GM12891 (cell line): ENCODE measurements around the gene FKBP1B.
"Not testable (repeated sequence)": the region's sequence is repeated elsewhere in the genome, so short reads cannot be mapped to it uniquely, and the experiment has no call there.

ENCODE experiments used
- DNase-seq: peaks from one replicate; pipeline ENCODE4 v3.0.0; 2011; ENCODE audit warnings: low spot score; ENCODE audit not compliant: insufficient read length
- FAIRE-seq: peaks from 2 replicates; lab custom pipeline; 2011; peaks lifted over from hg19 to GRCh38; lab: Jason Lieb, UNC
- PAX5 ChIP-seq: IDR thresholded peaks from 2 replicates; pipeline ENCODE4 v1.6.1; 2011; ENCODE audit warnings: low read length, moderate library complexity, mild to moderate bottlenecking; ENCODE audit not compliant: insufficient read depth, severe bottlenecking
- POLR2A ChIP-seq: IDR thresholded peaks from 2 replicates; pipeline ENCODE4 v1.6.1; 2011; ENCODE audit warnings: low read depth, low read length, control low read depth
- POLR2AphosphoS5 ChIP-seq: IDR thresholded peaks from 2 replicates; pipeline ENCODE4 v1.6.1; 2011; ENCODE audit warnings: low read depth, low read length, control low read depth
- POU2F2 ChIP-seq: IDR thresholded peaks from 2 replicates; pipeline ENCODE4 v1.6.1; 2011; ENCODE audit warnings: low read depth, mild to moderate bottlenecking, control low read depth, low read length, moderate library complexity
- SPI1 ChIP-seq: IDR thresholded peaks from 2 replicates; pipeline ENCODE4 v1.6.1; 2011; ENCODE audit warnings: low read depth, low read length, control low read depth
- TAF1 ChIP-seq: IDR thresholded peaks from 2 replicates; pipeline ENCODE4 v1.6.1; 2011; ENCODE audit warnings: low read depth, low read length, control low read depth

The FKBP1B gene

GRCh38 chr2:24082787-24083566, 33.4 kb downstream of the FKBP1B start:
- TF ChIP-seq TAF1: no peak
- no peak for TF ChIP-seq PAX5
- TF ChIP-seq POLR2AphosphoS5: no peak
- no peak for TF ChIP-seq POLR2A
- no peak for FAIRE-seq
- DNase-seq: no peak

GRCh38 chr2:24083567-24084385, 34.2 kb downstream of the FKBP1B start:
- DNase-seq (peak; percentile 80), FAIRE-seq (peak; percentile 92)
- peak; percentile 59; the same call in 1 of the 2 replicates for TF ChIP-seq POLR2AphosphoS5
- TF ChIP-seq PAX5: no peak
- peak; percentile 39; the same call in 1 of the 2 replicates for TF ChIP-seq TAF1
- peak; percentile 61 for TF ChIP-seq POLR2A
- peak; percentile 76 for TF ChIP-seq POU2F2
- TF ChIP-seq SPI1: peak; percentile 41; the same call in 1 of the 2 replicates

GRCh38 chr2:24084386-24085199, 35.1 kb downstream of the FKBP1B start, which contains the start of gene TP53I3:
Gene TP53I3, minus strand, starts transcription at chr2:24084834. Its CDS starts 508 bp downstream, at chr2:24084326.
- FAIRE-seq: no peak
- TF ChIP-seq TAF1 (peak; percentile 46; the same call in 1 of the 2 replicates), POLR2A (no peak), POU2F2 (no peak), POLR2AphosphoS5 (no peak), SPI1 (no peak)

GRCh38 chr2:24085200-24085489, 35.6 kb downstream of the FKBP1B start:
- DNase-seq (no peak), FAIRE-seq (no peak)
- TF ChIP-seq SPI1 (no peak), POLR2A (no peak), TAF1 (no peak), POU2F2 (no peak), PAX5 (no peak), POLR2AphosphoS5 (no peak)

More at GRCh38 chr2:24084386-24085199, 35.1 kb downstream of the FKBP1B start, which contains the start of gene TP53I3:
- DNase-seq: peak; percentile 91

GRCh38 chr2:24086241-24086640, 36.7 kb downstream of the FKBP1B start:
- FAIRE-seq: no peak
- TF ChIP-seq PAX5 (no peak), POU2F2 (no peak), POLR2AphosphoS5 (no peak), SPI1 (no peak), POLR2A (no peak), TAF1 (no peak)
- DNase-seq: no peak

- no peak for DNase-seq
- no peak for FAIRE-seq
- TF ChIP-seq TAF1 (no peak), POU2F2 (no peak), SPI1 (no peak), PAX5 (no peak), POLR2AphosphoS5 (no peak), POLR2A (no peak)
Measured at GRCh38 chr2:24087032-24087431, 37.5 kb downstream of the FKBP1B start.

- no peak for FAIRE-seq
- TF ChIP-seq PAX5 (no peak), POLR2A (no peak), POLR2AphosphoS5 (no peak), POU2F2 (no peak), SPI1 (no peak), TAF1 (no peak)
Measured at GRCh38 chr2:24088821-24089359, 39.3 kb downstream of the FKBP1B start.

GRCh38 chr2:24093270-24093669, 43.7 kb downstream of the FKBP1B start:
- DNase-seq, FAIRE-seq: not testable (repeated sequence)

More at GRCh38 chr2:24088821-24089359, 39.3 kb downstream of the FKBP1B start:
- DNase-seq: no peak

GRCh38 chr2:24095171-24095677, 45.7 kb downstream of the FKBP1B start:
- FAIRE-seq, DNase-seq: not testable (repeated sequence)

GRCh38 chr2:24100732-24101131, 51.2 kb downstream of the FKBP1B start:
- DNase-seq, FAIRE-seq: not testable (repeated sequence)
